Ureter (tissue), 1 donor: ENCODE results near the gene ZNF385A. TPM values are rescaled to one million over a fixed set of nuclear protein-coding genes. Genes with fewer than 3 reads are reported as not detected.
A peak's percentile ranks its signal among the peaks of the same experiment; 100 is the strongest.
"Not testable (repeated sequence)": the region's sequence is repeated elsewhere in the genome, so short reads cannot be mapped to it uniquely, and the experiment has no call there.

Source experiments
- DNase-seq: peaks from one replicate; pipeline ENCODE4 v3.0.0-alpha.2; 2020; ENCODE audit warnings: low spot score
- total RNA-seq: library from RNA; stranded (reverse); gene quantifications from one replicate; pipeline ENCODE4 v1.2.4, GENCODE V29; 2023
- donor health status: DM: yes; HTN: yes; CAD: no.

The ZNF385A gene
- total RNA-seq, 1 donor from 2014 or later, result 88.4 TPM

GRCh38 chr12:54328595-54329337, 55.8 kb downstream of the ZNF385A start:
- no peak for DNase-seq

- not testable (repeated sequence) for DNase-seq
Measured at GRCh38 chr12:54325442-54326109, 59.0 kb downstream of the ZNF385A start.

GRCh38 chr12:54324617-54325441, 59.7 kb downstream of the ZNF385A start, which contains the start of gene COPZ1:
TSS of gene COPZ1 (plus strand) at chr12:54325131. CDS start at chr12:54325164, 33 bp downstream.
- peak; percentile 97 for DNase-seq

- no peak for DNase-seq
Measured at GRCh38 chr12:54321363-54321762, 63.2 kb downstream of the ZNF385A start.

Other genes starting within 250 kb of the ZNF385A start
- gene SMUG1, start 195.7 kb downstream of the ZNF385A start, total RNA-seq, result 24.5 TPM
- 70.2 TPM for gene CBX5, start 104.6 kb downstream of the ZNF385A start, total RNA-seq
- gene HNRNPA1, start 104.0 kb downstream of the ZNF385A start, total RNA-seq, result 1,348 TPM
- 0.57 TPM for gene NFE2, start 83.7 kb downstream of the ZNF385A start, total RNA-seq
- 116 TPM for gene COPZ1, start 59.6 kb downstream of the ZNF385A start, total RNA-seq
- 0.34 TPM for gene GPR84, start 20.2 kb downstream of the ZNF385A start, total RNA-seq
- gene ITGA5, start 34.5 kb upstream of the ZNF385A start, total RNA-seq, result 117 TPM
- gene GTSF1, start 88.9 kb upstream of the ZNF385A start, total RNA-seq, result 0.62 TPM
- gene NCKAP1L, start 113.0 kb upstream of the ZNF385A start, total RNA-seq, result 17.4 TPM
- gene PDE1B, start 164.9 kb upstream of the ZNF385A start, total RNA-seq, result 5.5 TPM
- 1.1 TPM for gene PPP1R1A, start 203.9 kb upstream of the ZNF385A start, total RNA-seq